HepG2 (cell line): Measurements from ENCODE around the gene SULT1E1. TPM values are rescaled to one million over a fixed set of nuclear protein-coding genes. Genes with fewer than 3 reads are reported as not detected.

Experiments
- CBX2 ChIP-seq, 2 experiments: fragments of 200-600 bp in 1 of 2; sonication (generic); formaldehyde crosslinking in 1 of 2; IDR thresholded peaks; 2 replicates each; pipeline versions ENCODE4 v1.7.0 to v1.8.1; 2018 to 2022; ENCODE audit warnings: low read depth in 2 of 2, low read length in 1 of 2, mild to moderate bottlenecking in 1 of 2, missing genetic modification reagents in 1 of 2
- GATA4 ChIP-seq: sonication (generic); IDR thresholded peaks from 2 replicates; pipeline ENCODE4 v1.6.1; 2016; ENCODE audit warnings: antibody characterized with exemption, low read depth, borderline replicate concordance
- GPBP1L1 ChIP-seq: sonication (generic); formaldehyde crosslinking; IDR thresholded peaks from 2 replicates; pipeline ENCODE4 v1.5.0; 2020; ENCODE audit warnings: mild to moderate bottlenecking, missing genetic modification reagents
- HNRNPUL1 ChIP-seq: fragments of 200-400 bp; formaldehyde crosslinking; IDR thresholded peaks from 2 replicates; pipeline ENCODE4 v1.6.1; 2017; ENCODE audit warnings: low read depth, mild to moderate bottlenecking, low read length, moderate library complexity
- ISX ChIP-seq: sonication (generic); formaldehyde crosslinking; conservative IDR thresholded peaks from 2 replicates; pipeline ENCODE4 v1.5.0; 2020; ENCODE audit warnings: missing genetic modification reagents
- SKIL ChIP-seq: sonication (generic); formaldehyde crosslinking; IDR thresholded peaks from 2 replicates; pipeline ENCODE4 v1.8.0; 2022; ENCODE audit warnings: missing genetic modification reagents, mild to moderate bottlenecking, moderate library complexity, borderline replicate concordance
- SMC3 ChIP-seq: IDR thresholded peaks from 2 replicates; pipeline ENCODE4 v1.6.1; 2011; ENCODE audit warnings: low read length, improper control_type of control experiment
- SP4 ChIP-seq: sonication (generic); formaldehyde crosslinking; IDR thresholded peaks from 2 replicates; pipeline ENCODE4 v1.8.1; 2023; ENCODE audit warnings: mild to moderate bottlenecking, missing genetic modification reagents
- SSRP1 ChIP-seq: IDR thresholded peaks from 2 replicates; pipeline ENCODE4 v1.6.1; 2016; ENCODE audit warnings: control low read depth
- TFDP2 ChIP-seq: sonication (generic); formaldehyde crosslinking; IDR thresholded peaks from 2 replicates; pipeline ENCODE4 v1.4.0; 2020; ENCODE audit warnings: missing genetic modification reagents
- ZBTB25 ChIP-seq: IDR thresholded peaks from 2 replicates; pipeline ENCODE4 v1.6.1; 2018; ENCODE audit warnings: missing genetic modification reagents
- ZFP91 ChIP-seq: sonication (generic); formaldehyde crosslinking; IDR thresholded peaks from 2 replicates; pipeline ENCODE4 v1.9.0; 2022; ENCODE audit warnings: missing genetic modification reagents, mild to moderate bottlenecking, borderline replicate concordance
- ZKSCAN1 ChIP-seq: fragments of 150-350 bp; IDR thresholded peaks from 2 replicates; pipeline ENCODE4 v1.6.1; 2014; ENCODE audit warnings: low read length
- ZNF280D ChIP-seq: sonication (generic); formaldehyde crosslinking; IDR thresholded peaks from 2 replicates; pipeline ENCODE4 v1.5.1; 2020; ENCODE audit warnings: mild to moderate bottlenecking, missing genetic modification reagents
- ZNF343 ChIP-seq: sonication (generic); formaldehyde crosslinking; IDR thresholded peaks from 2 replicates; pipeline ENCODE4 v1.4.0; 2020; ENCODE audit warnings: mild to moderate bottlenecking, missing genetic modification reagents
- ZNF605 ChIP-seq: sonication (generic); formaldehyde crosslinking; IDR thresholded peaks from 2 replicates; pipeline ENCODE4 v1.8.0; 2022; ENCODE audit warnings: mild to moderate bottlenecking, missing genetic modification reagents
- ZNF672 ChIP-seq: sonication (generic); formaldehyde crosslinking; IDR thresholded peaks from 2 replicates; pipeline ENCODE4 v1.8.1; 2022; ENCODE audit warnings: missing genetic modification reagents
- ZNF891 ChIP-seq: sonication (generic); formaldehyde crosslinking; IDR thresholded peaks from 2 replicates; pipeline ENCODE4 v1.5.0; 2020; ENCODE audit warnings: mild to moderate bottlenecking, missing genetic modification reagents
- polyA plus RNA-seq, 8 experiments: library from polyadenylated mRNA; depleted of rRNA in 3 of 8; stranded (reverse) in 7 of 8; unstranded in 1 of 8; fragments of >200 nt; fragmentation: Illumina TruSeq in 4 of 8; extraction: Trizol in 4 of 8; gene quantifications; 2 replicates each; pipeline versions ENCODE4 v1.2.1 to v1.2.3, GENCODE V29; 2011 to 2016; ENCODE audit warnings: low read depth in 4 of 8, missing spikeins in 1 of 8, mixed read lengths in 1 of 8; ENCODE audit not compliant: insufficient read depth in 1 of 8
- total RNA-seq, 5 experiments: library from RNA; depleted of rRNA; stranded (reverse); fragments of >200 nt; fragmentation: Illumina TruSeq; extraction: Trizol; gene quantifications; 2 replicates each; pipeline ENCODE4 v1.2.3, GENCODE V29; 2016; ENCODE audit warnings: low read depth in 1 of 5

The SULT1E1 gene
- total and polyA plus RNA-seq, 2 of the 13 experiments (the other 11 are each of a cell fraction or from before 2014, with no cell fraction given): 1.7 to 3.9 TPM

- TF ChIP-seq ZBTB25 (CRISPR knock-in tag): peak; percentile 71; the same call in 1 of the 2 replicates
- TF ChIP-seq TFDP2 (CRISPR knock-in tag): no peak
- TF ChIP-seq SMC3: peak; percentile 96
- no peak for TF ChIP-seq HNRNPUL1
- no peak for TF ChIP-seq ISX (CRISPR knock-in tag)
- peak; percentile 85; the same call in 1 of the 2 replicates for TF ChIP-seq GATA4
- TF ChIP-seq ZNF891: no peak
- TF ChIP-seq ZNF343 (CRISPR knock-in tag): no peak
- TF ChIP-seq ZFP91 (CRISPR knock-in tag): no peak
- TF ChIP-seq ZNF672 (CRISPR knock-in tag): no peak
- TF ChIP-seq SSRP1 (CRISPR knock-in tag): peak; percentile 81
- TF ChIP-seq GPBP1L1 (CRISPR knock-in tag): no peak
- TF ChIP-seq CBX2 (IDR thresholded peaks at IDR 0.05; ENCODE audit: low read depth, low read length): no peak
- TF ChIP-seq CBX2 (CRISPR knock-in tag; IDR thresholded peaks at IDR 0.05; ENCODE audit: low read depth): no peak
- peak; percentile 37; the same call in 1 of the 2 replicates for TF ChIP-seq SKIL (CRISPR knock-in tag)
- TF ChIP-seq ZKSCAN1: no peak; the same call in 1 of the 2 replicates
- TF ChIP-seq ZNF280D: peak; percentile 89; the same call in 1 of the 2 replicates
- TF ChIP-seq ZNF605 (CRISPR knock-in tag): 0 out of 2 replicates have a peak, but pooled peaks have one; percentile 13
- TF ChIP-seq SP4 (CRISPR knock-in tag): peak; percentile 53; the same call in 1 of the 2 replicates
These were observed 36.3 kb downstream of the SULT1E1 start (continued) for GRCh38 chr4:69823481-69824186.
